GM19351 (cell line): Measurements from ENCODE around the gene FAM98A.
A peak's percentile ranks its signal among the peaks of the same experiment; 100 is the strongest.

ENCODE experiments used
- ATAC-seq: cut with Tn5 transposase; IDR thresholded peaks from one replicate; pipeline ENCODE4 v1.9.1; 2021; ENCODE audit warnings: mild to moderate bottlenecking, moderate library complexity; ENCODE audit not compliant: unreplicated experiment

The FAM98A gene

DNA sequence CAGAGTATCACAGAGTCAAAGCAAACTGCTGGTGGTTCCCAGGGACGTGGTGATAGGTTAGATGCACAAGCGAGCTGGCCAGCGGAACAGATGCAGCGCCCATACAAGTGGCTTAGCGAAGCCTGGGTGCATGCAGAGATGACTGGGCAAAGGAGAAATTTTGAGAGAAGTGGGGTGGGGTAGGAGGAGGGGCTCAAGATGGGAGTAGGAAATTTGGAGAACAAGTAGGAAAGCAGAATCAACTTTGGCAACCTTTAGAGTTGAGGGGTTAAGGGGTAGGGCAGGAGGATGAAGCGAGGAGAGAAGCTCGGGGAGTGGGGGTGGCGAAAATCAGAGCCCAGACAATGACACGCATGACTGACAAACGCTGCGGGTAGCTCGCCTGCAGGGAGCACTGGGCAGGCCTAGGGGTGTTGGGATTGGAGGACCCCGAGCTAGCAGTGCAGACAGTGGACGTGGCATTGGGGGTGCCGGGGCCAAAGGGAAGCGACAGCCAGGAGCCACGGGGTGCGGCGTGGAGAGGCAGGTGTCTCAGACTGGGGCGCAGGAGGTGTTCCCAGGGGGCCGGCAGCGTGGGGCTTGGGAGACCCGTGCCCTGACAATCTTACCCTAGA lies 431 bp downstream of the FAM98A start:
- peak; percentile 54 for ATAC-seq

DNA sequence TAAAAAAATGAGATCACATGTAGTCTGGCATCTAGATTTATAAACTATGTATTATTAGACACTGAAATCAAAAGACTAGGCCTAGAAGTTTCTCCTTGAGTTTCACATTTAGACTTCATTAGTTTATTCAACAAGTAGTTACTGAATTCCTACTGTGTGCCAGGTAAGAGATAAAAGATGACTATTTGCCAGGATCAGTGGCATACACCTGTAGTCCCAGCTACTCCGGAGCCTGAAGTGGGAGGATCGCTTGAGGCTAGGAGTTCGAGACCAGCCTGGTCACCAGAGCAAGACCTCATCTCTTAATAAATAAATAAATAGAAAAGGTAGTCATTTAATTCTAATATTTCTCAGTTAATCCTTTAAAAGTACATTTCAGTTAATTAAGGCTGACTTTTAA lies 2.1 kb downstream of the FAM98A start:
- ATAC-seq = no peak

DNA sequence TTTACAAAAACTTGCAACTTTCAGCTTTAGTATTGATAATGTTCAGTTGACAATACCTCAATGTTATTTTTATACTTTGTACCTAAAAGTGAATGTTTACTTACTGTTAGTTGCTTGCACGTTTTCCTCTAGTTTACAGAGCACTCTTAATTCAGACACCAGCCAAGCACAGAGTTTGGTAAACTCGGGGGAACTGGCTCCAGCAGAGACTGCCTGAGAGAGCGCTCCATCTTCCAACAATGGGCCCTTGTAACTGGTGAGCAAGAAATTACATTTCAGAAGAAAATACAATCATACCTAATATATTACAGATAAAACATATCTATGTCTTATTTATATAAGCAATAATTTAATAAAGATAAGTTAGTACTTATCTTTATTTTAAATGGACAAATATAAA lies 3.7 kb downstream of the FAM98A start:
- ATAC-seq = no peak

DNA sequence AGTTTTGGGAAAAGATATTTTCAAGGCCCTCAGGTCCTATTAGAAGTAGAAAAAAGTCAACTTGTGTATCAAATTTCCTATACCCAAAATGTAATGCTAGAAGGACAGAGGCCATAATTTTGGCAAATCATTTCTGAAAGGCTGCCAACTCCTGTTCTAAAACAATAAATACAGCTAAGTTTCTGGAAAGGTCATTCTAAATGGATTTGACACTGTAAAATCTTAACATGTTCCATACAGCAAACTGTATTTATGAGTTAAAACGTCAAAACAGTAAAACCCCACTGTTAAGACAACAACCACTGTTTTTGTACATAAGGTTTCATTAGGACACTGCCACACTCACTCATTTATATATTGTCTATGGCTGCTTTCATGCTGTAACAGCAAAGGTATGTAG lies 9.7 kb downstream of the FAM98A start:
- no peak for ATAC-seq

DNA sequence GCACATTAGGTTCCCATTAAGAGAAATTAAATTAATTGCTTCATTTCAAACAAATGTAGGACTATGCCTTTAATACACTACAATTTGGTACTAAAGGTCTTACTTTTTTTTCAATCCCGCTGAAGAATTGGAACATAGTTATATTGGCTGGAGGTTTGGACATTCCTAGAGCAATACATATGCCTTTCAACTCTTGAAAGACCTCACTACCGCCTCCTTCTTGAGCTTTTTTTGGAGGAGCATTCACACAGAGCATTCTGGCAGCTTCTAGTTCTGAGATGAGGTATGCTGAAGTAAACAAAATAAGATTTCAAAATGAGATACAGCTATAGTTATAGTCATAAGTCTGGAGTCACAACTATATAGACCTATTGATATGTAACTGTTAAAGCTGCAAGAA lies 10.9 kb downstream of the FAM98A start:
- ATAC-seq = no peak

DNA sequence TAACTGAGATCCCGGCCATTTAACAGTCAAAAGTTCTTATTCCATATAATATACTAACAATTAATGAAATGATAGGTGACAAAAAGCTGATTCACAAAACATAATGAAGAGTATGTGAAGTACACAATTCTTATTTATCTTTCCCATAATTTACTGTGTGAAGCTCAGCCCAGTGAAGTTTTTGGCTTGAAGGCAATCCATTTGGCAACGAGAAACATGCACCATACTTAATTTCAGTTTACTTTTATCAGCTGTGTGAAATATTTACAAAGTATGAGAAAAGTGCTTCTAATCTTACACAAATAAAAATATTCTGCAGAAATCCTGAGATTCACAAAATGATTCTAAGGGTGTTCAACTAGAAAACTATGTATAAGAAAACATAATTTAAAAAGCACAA lies 12.3 kb downstream of the FAM98A start:
- ATAC-seq = no peak

DNA sequence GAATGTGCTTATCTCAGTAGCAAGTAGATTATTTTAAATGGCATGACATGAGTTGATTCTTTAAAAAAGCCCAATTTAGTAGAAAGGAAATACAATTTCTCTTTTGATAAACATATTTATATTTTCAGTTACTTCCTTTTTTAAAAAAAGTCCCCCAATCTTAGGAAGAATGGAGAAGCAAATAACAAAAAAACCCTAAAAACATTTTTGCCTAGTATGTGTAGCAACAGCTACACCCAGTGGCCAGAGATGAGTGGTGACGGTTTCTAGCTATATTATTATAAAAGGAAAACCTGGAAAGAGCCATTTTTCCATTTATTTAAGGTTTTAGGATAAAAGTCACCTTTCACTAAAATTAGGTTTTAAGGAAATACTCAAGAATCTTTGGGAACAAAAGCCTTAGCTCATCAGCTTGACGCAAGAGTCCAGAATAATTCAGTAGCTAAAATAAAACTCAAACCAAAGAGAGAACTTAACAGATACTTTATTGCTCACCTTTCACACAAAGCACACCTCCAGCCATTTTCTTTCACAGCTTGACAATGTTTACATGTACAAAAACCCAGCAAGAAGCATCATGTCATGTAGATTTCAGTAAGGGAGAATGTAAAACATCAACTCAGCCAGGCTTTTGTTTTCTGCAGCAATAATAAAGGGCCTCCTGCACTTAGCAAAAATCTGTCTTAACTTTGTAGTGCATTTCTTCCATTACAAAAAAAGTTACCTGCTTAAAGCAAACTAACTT lies 15.7 kb downstream of the FAM98A start:
- peak; percentile 75 for ATAC-seq

DNA sequence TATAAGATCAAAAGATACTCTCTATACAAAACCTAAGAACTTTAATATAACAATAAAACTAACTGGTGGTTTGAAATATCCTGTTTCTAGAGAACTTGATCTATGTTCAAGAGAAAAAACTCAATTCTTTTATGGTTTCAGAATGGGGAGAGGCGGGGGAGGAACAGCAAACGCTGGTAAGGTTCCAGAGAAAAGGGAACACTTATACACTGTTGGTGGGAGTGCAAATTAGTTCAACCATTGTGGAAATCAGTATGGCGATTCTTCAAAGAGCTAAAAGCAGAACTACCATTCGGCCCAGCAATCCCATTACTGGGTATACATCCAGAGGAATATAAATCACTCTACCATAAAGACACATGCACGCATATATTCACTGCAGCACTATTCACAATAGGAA lies 17.2 kb downstream of the FAM98A start:
- ATAC-seq = no peak

DNA sequence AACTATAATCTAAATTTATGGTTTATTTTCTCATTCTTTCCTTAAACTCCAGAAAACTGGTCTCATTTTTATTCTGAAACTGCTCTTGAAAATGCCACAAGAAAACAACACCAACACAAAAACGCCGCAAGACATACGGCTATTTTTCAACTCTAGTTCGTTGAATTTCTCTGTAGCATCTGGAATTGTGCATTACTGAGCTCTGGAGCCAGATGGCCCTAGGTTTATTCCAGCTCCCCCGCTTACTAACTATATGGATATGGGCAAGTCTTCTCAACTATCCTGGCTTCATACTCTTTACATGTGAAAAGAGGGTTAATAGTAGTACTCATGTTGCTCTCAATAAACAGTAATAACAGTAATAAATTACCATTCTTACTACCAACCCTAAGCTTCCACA lies 19.9 kb downstream of the FAM98A start:
- ATAC-seq = no peak

DNA sequence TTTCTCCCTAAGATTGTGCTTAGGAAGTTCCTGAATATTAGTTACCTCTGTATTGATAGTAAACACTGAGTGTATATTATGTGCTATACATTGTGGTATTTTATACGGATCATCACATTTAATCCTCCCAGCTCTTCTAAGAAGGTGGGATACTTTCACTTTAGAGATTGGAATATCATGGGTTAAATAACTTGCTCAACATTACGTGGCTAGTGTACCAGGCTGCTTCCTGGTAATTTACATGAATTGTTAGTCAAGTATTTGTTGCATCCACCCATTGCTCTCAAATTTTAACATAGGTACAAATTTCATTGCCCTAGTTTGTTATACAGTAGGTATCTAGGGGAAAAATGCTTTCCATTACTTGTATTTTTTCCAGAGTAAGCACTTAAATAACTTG lies 21.4 kb downstream of the FAM98A start:
- no peak for ATAC-seq

DNA sequence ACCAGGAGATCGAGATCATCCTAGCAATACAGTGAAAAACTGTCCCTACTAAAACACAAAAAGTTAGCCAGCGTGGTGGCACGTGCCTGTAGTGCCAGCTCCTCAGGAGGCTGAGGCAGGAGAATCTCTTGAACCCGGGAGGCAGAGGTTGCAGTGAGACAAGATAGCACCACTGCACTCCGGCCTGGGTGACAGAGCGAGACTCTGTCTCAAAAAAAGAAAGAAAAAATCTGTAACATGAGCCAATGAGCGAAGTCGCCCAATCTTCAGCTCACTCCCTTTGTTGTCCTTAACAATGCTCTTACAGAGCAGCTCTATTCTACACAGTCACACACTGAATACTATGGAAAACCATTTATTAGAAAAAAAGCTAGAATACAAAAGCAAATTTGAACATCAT lies 22.0 kb downstream of the FAM98A start:
- ATAC-seq = no peak

DNA sequence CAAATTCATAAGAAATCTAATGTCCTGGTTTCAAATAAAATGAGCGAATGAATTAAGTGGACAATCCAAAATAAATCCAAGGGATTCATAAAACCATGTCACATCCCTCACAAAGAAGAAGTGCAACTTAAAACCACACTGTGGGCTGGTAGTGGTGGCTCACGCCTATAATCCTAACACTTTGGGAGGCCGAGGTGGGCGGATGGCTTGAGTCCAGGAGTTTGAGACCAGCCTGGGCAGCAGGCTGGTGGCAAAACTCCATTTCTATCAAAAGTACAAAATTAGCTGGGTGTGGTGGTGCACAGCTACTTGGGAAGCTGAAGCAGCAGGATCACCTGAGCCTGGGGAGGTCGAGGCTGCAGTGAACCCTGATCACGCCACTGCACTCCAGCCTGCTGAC lies 25.4 kb downstream of the FAM98A start:
- ATAC-seq = no peak

DNA sequence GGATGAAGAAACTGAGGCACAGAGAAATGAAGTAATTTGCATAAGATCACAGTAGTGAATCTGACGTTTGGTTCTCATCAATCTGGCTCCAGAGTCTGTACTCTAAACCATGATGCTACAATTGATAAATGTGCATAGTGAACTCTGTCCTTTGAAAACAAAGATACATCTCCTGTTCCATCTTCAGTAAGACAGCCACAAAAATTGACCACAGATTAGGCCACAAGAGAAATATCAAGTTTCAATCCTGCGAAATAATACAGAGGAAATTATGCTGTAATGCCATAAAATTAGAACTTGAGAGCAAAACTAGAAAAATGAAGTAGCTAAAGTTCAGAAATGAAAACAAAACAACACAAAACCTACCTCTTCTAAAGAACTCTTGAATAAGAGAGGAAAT lies 28.4 kb downstream of the FAM98A start:
- peak; percentile 49 for ATAC-seq

DNA sequence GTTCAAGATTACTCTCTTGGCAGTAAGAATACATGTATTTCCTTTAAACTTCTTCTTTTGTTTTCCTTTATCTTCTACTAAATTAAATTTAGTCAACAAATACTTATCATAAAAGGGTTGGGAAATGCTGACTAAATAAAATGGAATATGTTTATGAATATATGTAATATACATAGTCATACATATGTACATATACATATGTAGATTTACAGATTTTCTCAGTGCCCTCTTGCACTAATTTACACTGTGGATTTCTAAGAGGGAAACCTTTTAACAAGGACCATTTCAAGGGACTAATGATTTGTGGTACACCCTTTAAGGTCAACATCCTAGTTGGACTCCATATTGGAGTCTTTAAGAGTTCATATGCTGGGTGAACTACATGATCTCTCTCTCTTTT lies 37.2 kb downstream of the FAM98A start:
- ATAC-seq = no peak

DNA sequence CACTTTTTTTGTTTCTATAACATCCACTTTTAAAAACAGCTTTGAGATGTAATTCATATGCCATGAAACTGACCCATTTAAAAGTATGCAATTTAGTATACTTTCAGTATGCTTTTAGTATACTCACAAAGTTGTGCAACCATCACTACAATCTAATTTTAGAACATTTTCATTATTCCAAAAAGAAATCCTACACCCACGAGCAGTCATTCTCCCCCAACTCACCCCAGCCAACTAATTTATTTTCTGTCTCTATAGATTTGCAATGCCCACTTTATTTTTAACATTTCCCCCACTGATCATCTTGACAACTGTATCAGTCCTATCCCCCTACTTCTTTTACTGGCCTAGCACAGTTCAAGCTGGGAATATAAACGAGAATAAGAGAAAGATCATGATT lies 39.1 kb downstream of the FAM98A start:
- no peak for ATAC-seq

DNA sequence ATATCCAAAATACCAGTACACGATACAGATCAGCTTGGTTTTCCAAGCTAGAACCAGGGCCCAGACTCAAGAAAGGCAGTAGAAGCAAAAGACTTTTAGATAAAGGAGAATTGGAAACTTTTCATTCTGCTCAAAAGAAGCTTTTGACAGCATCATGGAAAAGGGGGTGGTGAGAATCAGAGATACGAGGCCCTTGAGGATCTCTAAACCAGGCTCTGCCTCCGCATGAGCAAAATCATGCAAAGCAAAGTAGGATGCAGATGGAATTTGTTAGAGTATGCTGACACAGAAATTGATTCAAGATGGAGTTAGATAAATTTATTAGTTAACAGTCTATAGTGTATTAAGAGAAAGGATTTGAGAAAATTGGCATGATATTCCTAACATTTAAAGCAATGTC lies 39.8 kb downstream of the FAM98A start:
- ATAC-seq = no peak

DNA sequence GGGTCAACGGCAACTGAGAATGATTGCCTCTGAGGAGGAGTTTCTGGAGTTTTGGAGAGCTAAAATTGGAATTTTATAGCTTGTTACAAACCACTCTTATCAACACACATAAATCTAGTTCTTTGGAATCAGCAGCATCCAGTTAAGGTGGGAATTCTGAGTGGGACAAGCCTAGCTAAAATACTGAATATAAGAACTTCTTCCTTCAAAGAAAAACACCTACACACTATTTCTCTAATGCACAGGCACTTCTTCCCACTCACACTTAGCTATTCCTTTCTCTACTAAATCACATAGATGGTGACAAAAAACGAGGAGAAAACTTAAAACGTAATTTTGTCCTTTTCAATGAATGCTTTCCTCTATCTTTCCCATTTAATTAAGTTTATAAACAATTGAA lies 43.4 kb downstream of the FAM98A start:
- ATAC-seq = no peak

DNA sequence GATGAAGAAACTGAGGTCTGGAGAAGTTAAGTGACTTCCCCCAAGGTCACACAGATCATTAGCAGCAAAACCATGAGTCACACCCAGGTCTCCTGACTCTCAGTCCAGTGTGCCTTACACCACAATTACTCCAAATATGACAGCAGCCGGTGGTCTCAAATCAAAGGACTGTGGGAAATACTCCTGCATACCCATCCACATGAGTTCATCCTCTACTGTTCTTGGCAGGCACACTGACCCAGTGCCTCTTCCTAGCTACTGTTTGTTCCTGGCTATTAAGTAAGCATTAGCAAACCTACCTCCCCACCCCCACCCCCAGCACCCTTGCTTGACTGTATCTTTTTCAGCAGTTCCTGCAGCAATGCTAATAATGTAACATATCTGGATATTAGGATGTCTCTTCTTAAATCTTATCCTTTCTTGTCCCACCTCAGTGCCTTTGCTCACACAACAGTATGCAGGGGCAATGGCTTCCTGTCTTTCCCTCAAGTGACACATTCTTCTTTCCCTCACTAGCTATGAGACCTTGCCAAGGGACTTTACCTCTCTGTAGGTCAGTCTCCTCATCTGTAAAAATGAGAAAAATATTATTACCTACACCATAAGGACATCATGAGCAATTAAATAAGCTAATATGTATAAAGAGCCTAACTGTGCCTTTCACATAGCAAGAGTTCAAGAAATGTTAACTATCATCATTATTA lies 46.2 kb downstream of the FAM98A start:
- no peak for ATAC-seq

DNA sequence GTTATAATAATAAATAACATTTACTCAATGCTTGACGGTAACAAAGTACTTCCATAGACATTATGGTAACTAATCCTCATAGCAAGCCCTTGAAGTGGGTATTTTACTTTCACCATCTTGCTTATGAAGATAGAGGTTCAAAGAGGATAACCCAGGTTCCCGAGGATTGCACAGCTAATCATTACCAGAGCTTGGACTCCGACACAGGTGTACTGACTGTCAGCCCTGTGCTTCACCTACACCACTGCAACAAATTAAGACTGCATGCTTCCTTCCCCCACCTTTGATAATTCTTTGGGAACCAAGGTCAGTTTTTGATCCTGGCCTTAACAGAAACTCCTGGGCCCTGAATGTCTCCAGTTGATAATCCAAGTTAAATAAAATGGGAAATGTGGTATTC lies 48.9 kb downstream of the FAM98A start:
- no peak for ATAC-seq

DNA sequence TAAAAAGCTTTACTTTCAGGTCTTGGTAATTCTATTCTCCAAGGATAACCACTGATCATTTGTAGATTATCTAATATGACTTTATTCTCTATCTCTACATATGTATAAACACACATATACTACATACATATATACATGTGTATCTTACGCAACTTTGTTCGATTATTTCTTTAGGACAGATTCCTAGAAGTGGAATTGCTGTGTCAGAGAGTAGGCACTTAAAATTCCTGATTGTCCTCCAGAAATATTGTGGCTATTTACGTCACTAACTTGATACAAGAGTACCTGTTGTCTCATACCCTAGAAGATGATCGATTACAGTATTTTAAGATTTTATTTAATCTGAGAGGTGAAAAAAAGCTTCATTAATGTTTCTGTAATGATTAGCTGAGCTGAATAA lies 57.9 kb downstream of the FAM98A start:
- no peak for ATAC-seq

DNA sequence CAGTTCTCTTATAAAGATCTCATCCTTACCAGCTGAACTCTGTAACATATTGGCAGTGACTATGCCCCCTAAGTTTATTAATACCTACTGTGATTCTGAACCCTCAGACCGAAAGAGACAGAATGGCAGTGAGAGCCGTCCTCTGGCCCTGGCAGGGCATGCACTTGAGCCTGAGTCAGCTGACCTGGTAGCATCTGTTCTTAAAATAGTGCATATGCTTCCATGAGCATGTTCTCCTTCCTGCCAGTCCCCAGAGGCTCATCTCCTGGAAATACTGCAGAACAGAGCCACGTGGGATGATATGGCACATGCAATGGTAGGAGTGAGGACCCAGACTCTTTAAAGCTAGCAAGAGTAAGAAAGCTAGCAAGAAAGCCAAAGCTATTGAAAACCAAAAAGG lies 63.7 kb downstream of the FAM98A start:
- no peak for ATAC-seq
